Stimulated activated CD4-positive, alpha-beta T cell treated with anti-CD3 and anti-CD28 coated beads, Interleukin-4, amount 100 ng/mL, for 48 hours (primary cell): ENCODE results near the gene RGS12.

Source experiments
- DNase-seq, 2 donors: peaks; one replicate each; pipeline ENCODE4 v3.0.0-alpha.2; 2020; ENCODE audit warnings: low read depth in 2 of 2

RGS12 gene

DNA sequence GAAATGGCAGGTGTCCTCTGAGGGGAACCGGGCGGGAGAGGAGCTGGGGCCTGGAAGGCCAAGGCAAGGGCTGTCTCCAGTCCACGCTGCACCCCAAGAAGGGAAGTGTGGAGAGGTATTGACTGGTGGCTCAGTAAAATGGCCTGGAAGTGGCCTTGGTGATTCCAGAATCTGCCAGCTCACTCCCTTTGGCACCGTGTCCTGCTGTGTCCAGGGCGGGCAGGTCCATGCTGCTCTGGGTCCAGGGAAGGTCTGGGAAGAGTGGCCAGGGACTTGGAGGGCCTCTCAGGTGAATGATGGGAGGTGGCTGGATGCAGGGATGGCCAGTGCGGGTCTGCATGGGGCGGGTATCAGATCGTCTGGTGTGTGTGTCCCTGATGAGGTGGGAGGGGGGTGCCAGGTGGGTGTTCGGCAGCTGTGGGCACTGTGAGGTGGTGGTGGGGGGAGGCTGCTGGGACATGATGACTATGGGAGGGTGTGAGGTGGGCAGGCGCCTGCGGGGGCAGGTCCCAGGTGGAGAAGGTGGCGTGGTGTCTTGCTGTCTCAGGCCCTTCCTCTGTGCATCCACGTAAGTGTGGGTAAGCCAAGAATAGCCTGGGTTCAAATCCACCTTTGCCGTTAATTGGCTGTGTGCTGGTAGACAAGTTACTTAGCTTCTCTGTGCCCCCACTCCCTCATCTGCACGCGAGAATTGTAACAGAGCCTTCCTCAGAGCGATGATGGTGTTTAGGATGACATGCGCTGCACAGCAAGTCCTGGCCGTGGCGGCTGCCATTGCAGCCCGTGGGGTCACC, 17.7 kb downstream of the RGS12 start:
- no peak for DNase-seq

DNA sequence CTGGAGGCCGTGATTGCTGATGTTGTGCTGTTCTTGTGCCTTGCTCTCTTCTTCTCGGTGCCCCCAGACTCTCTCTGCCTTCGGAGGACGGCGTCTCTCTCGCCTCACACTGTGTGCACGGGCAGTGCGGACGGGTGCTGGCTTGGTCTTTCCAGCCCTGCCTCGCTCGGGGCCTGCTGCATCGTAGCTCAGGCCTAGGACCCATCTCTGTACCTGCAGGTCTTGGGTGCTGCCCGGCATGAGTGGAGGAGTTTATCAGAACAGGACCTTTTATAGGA, 18.2 kb downstream of the RGS12 start:
- no peak for DNase-seq

DNA sequence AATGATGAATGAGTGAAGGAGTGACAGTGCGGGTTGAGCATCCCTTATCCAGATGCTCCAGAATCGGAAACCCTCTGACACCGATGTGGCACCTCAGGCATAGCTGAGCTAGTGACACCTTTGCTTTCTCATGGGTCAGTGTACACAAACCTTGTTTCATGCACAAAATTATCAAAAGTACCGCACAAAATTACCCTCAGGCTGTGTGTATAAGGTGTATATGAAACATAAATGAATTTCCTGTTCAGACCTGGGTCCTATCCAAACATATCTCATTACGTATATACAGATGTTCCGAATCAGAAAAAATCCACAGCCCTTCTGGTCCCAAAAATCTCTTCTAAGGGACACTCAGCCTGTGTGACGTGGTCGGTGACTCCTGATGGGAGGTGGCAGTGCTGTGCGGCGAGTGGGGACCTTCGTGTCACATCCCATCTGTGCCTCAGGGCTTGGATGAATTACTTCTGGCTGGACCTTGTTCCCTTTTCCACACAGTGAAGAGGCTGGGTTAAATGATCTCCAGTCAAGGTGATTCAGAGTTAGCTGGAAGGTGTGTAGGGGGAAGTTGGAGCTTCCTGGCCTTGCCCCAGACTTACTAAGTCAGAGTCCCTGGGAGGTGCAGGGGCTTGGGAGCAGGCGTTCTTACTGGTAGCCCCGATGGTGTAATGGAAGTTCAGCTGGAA, 18.8 kb downstream of the RGS12 start:
- DNase-seq = no peak

DNA sequence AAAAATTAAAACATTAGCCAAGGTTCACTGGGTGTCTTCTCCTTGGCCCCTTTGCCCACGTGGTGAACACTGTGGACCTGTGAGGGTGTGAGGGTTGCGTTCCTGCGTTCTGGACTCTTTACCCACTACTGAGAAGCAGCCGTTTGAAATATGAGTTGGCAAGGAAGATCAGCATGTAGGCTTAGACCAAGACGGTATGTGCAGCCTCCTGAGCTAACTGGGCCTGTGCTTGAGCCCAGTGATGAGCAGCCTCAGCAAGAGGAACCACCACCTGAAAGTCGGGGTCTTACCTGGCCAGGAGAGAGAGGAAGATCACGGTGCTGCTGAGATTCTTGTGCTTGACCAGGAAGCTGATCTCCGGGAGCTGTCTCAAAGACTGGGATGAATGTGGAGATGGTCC, 19.5 kb downstream of the RGS12 start:
- DNase-seq = no peak

DNA sequence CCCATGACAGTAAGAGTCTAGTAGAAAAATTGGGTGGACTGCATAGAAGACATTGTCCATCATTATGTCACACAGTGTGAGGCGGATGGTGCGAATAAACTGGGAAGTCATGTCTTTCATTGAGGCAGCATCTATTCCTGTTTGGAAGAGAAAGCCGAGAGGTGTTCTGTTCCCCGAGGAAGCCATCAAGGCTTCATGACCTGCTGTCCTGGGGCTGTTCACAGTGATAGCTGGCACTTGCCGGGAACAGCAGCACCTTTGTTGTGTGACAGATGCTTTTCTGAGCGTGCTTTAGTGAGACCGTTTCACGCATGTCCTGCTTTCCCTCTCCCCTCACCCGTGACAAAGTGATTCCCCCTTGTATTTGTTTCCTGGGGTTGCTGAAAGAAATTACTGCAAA, 20.3 kb downstream of the RGS12 start:
- DNase-seq = no peak

DNA sequence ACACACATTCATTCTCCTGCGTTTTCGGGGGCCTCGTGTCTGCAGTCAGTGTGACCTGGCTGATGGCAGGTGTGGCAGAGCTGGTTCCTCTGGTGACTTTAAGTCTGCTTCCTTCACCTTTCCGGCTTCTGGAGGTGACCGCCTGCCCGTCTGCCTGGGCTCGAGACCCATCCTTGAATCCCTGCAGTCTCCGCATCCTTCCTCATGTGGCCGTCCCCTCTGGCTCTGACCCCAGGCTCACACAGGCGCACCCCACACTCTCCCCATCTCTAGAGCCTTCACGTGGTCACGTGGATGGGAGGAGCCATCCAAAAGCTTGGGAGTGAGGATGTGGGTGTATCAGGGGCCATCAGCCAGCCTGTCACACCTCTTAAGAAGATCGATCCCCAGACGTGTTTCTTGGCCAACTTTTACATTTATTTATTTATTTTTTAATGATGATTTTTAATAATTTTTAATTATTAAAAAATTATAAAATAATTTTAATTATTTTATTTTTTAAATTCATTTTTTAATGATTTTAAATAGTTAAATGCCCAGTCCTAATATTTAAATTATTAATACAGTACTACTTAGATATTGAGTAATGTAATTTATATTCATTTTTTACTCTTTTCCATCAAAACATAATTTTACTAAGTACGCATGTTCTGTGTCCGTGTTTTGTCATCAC, 20.9 kb downstream of the RGS12 start:
- no peak for DNase-seq

DNA sequence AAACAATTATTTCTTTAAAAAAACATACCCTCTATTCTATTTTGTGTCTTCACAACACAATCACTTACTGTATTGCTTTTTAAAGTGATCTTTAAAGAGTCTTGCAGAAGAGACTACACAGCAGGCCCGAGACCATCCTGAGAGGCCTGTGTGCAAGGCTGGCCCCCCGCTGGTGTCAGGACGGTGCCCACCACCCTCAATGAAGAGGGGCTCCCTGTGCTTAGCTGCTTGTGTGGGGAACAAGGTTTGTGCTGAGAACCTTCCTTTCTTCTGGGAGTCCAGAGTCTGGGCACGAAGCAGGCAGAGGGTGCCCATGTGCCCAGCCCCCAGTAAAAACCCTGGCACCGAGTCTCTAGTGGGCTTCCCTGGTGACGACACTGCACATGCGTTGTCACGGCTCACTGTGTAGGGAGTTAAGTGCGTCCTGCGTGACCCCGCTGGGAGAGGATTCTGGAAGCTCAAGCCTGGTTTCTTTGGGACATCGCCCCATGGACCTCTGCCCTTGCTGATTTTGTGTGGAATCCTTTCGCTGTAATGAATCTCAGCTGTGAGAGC, 22.0 kb downstream of the RGS12 start:
- DNase-seq = no peak

DNA sequence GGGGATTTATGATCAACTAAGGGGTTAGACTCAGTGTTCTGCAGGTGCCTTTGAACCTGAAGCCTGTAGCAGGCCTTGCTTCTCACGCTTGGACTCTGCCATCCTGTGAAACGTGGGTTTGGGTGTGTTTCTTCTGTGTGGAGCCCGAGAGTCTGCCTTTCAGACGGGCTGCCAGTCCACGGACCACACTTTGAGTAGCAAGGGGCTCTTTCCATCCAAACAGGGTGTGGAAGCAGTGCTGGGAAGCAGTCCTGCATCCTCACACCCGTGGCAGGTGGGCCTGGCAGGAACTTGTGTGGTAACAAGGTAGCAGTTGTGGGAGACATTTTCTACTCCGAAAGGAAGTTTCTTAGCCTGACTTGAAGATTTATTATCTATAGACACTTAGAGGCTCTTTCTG, 22.7 kb downstream of the RGS12 start:
- no peak for DNase-seq

DNA sequence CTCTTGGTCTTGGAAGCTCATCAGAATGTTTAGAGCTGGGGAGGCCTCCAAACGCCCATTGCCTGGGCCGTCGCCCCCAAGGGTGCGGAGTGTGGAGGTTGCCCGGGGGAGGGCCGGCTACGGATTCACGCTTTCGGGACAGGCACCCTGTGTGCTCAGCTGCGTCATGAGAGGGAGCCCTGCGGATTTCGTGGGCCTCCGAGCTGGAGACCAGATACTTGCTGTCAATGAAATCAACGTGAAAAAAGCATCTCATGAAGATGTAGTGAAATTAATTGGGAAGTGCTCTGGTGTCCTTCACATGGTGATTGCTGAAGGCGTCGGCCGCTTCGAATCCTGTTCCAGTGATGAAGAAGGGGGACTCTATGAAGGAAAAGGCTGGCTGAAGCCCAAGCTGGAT, 23.3 kb downstream of the RGS12 start:
- no peak for DNase-seq

DNA sequence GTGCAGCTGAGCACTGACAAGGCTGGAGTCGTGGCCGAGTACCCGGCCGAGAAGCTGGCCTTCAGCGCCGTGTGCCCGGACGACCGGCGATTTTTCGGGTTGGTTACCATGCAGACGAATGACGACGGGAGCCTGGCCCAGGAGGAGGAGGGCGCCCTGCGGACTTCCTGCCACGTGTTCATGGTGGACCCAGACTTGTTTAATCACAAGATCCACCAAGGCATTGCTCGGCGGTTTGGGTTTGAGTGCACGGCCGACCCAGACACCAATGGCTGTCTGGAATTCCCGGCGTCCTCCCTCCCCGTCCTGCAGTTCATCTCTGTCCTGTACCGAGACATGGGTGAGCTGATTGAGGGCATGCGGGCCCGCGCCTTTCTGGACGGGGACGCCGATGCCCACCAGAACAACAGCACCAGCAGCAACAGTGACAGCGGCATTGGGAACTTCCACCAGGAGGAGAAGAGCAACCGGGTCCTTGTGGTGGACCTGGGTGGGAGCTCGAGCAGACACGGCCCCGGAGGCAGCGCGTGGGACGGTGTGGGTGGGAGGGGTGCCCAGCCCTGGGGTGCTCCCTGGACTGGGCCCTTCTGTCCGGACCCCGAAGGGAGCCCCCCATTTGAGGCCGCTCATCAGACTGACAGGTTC, 24.3 kb downstream of the RGS12 start:
- no peak for DNase-seq

DNA sequence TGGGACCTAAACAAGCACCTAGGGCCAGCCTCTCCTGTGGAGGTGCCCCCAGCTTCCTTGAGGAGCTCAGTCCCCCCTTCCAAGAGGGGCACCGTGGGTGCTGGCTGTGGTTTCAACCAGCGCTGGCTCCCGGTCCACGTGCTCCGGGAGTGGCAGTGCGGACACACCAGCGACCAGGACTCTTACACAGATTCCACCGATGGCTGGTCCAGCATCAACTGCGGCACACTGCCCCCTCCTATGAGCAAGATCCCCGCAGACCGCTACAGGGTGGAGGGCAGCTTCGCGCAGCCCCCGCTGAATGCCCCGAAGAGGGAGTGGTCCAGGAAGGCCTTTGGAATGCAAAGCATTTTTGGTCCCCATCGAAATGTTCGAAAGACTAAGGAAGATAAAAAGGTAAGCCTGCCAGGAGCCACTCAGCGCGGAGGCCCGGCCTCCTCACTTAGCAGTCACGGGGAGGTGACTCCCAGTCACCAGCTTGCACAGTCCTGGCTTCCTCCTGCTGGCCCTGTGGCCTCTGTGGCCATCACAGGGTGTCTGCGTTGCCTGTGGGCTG, 24.9 kb downstream of the RGS12 start:
- DNase-seq = no peak

DNA sequence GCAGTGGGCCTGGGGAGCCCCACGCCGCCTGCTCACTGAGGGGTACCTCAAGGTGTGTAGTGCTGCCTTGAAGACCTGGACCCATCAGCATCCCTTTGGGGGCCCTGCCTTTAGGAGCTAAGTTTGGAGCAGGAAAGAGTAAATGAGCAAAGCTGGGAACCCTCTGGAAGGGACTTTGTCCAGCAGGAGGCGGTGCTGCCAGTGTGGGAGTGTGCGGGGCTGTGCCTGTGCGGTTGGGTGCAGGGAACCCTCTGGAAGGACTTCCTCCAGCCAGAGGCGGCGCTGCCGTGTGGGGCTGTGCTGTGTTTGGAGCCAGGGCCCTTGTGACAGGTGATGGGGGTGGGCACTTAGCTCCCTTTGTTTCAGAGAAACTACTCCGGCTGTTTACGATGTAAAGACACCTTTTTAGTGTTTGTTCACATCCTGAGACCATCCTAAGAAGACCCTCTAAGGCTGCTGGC, 25.8 kb downstream of the RGS12 start:
- no peak for DNase-seq

DNA sequence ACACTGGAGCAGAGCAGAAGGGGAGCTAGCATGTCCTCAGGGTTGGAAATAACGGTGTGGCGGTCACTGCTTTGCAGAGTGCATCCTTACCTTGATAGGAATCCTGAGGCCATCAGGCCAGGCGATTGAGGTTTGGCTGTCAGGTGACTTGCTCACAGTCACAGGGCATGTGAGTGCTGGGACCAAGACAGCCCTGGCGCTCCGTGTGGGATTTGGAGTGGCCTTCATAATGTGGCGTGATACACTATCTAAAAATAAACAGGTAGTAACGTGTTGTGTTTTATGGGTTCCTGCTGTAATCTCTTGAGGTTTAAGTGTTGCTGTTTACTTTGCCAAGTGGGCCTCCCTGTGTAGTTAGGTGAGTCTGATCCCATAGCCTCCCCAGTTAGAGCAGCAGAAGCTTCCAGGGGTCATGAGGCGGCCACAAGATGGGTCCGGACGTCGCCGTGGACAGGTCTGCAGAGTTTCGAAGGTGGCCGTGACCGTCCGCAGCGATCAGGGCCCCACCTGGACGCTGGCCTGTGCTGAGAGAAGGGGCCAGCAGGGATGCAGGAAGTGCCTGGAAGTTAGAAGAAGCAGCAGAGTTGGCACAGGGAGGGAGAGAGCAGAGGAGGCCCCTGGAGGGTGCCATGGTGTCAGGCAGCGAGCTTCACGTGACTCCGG, 27.7 kb downstream of the RGS12 start:
- no peak for DNase-seq

DNA sequence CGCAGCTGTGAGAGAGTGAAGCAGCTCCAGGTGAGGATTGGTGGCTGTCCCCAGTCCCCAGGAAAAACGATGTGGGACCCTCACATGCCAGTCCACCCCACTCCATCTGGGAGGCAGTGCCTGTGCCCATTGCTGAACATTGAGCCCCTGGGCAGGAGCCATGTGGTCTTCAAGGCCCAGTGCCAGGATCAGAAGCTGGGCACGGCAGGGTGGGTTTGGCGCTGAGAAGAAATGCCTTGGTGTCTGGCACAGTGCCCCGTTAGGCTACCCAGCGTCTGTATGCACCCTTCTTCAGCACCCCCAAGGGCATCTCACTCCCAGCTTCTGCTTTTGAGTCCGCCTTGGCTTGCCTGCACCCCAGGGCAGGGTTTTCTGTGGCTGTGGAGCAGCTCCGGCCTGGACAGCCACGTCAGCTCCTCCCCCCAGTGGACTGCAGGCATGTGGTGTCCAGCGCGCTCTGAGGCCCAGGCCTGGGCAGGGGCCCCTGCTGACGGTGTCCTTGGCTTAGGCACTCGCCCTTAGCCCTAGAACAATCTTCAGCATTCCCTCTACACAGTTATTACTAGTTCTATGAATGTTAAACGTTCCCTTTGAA, 28.6 kb downstream of the RGS12 start:
- no peak for DNase-seq

DNA sequence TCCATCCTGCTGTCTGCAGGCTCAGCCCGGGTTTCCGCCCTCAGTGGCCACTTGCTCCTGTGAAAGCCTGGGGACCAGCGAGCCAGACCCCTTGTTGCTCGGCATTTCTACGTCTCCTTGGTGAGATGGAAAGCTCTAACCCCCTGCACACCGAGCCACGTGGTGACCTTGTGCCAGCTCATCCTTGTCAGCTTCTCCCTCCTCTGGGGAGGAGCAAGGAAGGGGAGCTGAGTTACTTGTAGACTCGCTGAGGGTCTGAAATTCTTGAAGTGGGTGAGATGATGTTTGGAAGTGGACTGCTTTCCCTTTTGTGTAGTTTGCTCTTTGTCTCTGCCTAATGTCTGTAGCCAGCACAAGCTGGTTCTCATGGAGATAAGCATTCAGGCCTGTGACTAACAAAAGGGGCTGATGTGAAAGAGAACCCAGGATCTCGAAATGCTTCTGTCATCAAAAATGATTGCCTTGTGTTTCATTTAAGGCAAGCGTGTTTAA, 29.3 kb downstream of the RGS12 start:
- no peak for DNase-seq

DNA sequence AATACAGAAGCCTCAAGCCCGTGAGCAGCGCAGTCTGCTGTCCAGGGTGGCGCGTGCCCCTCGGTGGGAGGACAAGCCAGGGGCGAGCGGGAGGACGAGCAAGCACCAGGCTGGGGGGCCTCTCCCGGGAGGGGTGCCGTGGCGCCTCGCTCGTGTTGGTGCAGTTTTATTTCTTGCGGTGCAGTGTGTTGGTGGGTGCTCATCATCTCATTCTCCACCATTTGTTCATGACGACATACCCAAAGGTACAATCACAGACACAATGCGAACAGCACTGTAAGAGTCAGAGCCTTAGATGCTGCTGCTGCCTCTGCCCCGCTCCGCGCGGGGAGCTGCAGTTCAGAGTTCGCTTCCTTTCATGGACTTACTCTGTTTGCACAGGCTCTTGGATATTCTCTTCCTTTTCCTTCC, 30.3 kb downstream of the RGS12 start:
- no peak for DNase-seq

DNA sequence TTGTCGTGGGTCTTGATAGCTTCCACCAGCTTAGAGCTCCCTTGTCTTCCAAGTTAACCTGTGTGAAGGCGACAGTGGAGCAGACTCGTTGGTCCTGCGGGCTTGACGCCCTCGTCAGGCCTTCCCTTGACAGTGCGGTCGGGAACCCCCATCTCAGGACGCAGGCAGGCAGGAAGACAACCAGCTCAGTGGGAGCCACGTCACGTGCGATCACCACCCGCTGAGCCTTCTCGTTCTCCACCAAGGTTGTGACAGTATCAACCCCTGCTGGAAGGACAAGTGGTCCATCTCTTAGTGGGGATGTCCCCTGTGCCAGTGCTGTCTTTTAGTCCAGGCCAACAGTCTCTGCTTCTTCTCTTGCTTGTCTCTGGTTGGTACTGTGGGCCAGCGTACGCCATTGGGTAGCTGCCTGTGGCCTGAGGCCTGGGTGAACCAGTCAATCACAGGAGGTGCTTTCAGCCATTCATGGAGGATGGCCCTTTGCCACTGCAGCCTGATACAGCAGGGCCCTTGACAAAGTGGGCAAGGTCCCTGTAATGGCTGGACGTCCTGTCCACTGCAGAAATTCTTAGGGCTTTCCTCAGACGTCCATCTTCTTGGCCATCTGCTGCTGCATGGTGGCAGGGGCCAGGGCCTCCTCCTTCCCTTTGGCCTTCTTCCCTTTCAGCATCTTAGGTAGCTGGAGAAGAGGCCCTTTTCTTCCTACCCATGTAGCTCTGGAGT, 31.4 kb downstream of the RGS12 start:
- no peak for DNase-seq

DNA sequence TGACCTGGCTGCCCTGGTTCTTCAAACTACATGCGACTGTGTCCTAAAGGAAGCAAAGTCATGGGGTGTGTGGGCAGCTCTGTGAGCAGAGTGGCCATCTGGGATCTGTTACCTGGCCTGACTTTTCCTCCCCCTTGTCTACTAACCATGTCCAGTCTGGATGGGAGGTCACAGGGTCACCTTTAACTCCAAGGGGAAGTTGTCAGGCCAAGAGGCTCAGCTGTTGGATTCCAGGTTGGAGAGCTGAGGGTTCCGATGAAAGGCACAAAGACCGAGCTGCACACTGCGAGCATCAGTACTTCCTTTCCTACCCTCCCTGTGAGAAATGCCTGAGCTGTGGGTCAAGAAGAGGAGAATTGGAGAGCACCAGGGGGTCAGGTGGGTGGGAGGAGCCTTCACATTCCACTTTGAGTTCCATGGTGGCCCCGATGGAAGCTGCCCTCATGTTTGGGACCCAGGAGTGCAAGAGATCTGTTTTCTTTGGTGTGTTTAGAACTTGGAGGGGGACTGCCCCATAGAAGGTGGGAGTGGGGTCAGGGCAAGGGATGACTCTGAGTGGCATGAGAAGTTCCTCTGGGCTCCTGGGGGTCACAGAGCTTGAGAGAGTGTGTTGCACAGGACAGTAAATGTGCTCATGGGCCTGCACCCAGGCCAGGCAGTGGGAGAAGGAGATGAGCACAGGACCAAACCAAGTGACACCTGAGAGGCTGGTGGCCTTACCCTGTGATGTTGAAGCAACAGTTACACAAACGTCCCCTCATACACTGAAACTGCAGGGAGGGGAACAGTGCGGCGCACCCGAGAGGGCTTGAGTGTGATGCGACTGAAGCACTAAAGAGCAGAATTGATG, 36.2 kb downstream of the RGS12 start:
- DNase-seq = no peak

DNA sequence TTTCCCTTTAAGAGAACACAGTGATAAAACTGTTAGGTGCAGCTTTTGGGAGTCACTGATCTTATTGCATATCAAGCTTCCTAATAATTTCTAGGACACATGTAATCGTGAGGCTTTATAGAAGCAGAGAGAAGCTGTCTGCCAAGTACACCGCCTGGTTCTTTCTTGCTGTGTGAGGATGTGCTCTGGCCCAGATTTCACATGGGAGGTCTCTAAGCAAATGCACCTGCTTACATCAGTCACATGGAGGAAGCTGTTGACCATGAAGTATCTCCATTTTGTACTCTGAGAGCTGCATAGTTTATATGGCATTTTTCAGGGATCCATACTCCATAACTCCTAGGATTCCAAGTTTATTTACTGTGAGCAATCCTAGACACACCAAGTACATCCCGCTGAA, 37.1 kb downstream of the RGS12 start:
- no peak for DNase-seq
